Measurements from ENCODE around the gene HGD. TPM values are rescaled to one million over a fixed set of nuclear protein-coding genes. Genes with fewer than 3 reads are reported as not detected.

Gene HGD
- total RNA-seq, 4 donors from 2014 or later = 20.9 to 87.7 (median 73.2) TPM

GRCh38 chr3:120604784-120605183 lies 77.3 kb downstream of the HGD start:
- no peak overlapping the region for H3K27ac ChIP-seq
- no peaks in the 10 kb centered on the region for H3K9me3 ChIP-seq
- no peak overlapping the region for H3K4me3 ChIP-seq
- peaks cover 0 to 7% (median 0%) of the 10 kb centered on the region in 4 donors for H3K4me1 ChIP-seq
- in situ Hi-C loops (cut with MboI; ENCODE audit: low pct_ligation_motif_present in 1 of 4, low pct_unique_long_range_greater_than_20kb in 1 of 4, low sequenced_read_pairs in 3 of 4) = no loop called here
- DNase-seq = no peak
- TF ChIP-seq POLR2AphosphoS5 (IDR thresholded peaks at IDR 0.05) (no peak), POLR2A (IDR thresholded peaks at IDR 0.05) (no peak), EP300 (IDR thresholded peaks at IDR 0.05; ENCODE audit: low read depth) (no peak), CTCF (IDR thresholded peaks at IDR 0.05) (no peak)
- no peaks in the 10 kb centered on the region for H3K27me3 ChIP-seq
- intact Hi-C loops (cut with DNase I; ENCODE audit: low total_unique reads) = no loop called here
- peaks cover 0 to 17% (median 2%) of the 10 kb centered on the region in 4 donors for H3K36me3 ChIP-seq

- H3K4me1 ChIP-seq = peaks cover under 1 to 11% (median 4%) of the 10 kb centered on the region in 4 donors
- TF ChIP-seq EP300 (IDR thresholded peaks at IDR 0.05; ENCODE audit: low read depth) (no peak), POLR2A (IDR thresholded peaks at IDR 0.05) (no peak), CTCF (IDR thresholded peaks at IDR 0.05) (no peak), POLR2AphosphoS5 (IDR thresholded peaks at IDR 0.05) (no peak)
- peaks cover 0 to 17% (median 2%) of the 10 kb centered on the region in 4 donors for H3K36me3 ChIP-seq
- no peak overlapping the region for H3K27ac ChIP-seq
- no peak overlapping the region for H3K4me3 ChIP-seq
- DNase-seq = no peak
- H3K9me3 ChIP-seq = no peaks in the 10 kb centered on the region
- in situ Hi-C loops (cut with MboI; ENCODE audit: low pct_ligation_motif_present in 1 of 4, low pct_unique_long_range_greater_than_20kb in 1 of 4, low sequenced_read_pairs in 3 of 4) (no loop called here), intact Hi-C loops (cut with DNase I; ENCODE audit: low total_unique reads) (no loop called here)
- no peaks in the 10 kb centered on the region for H3K27me3 ChIP-seq
Measured at GRCh38 chr3:120604382-120604781, 77.7 kb downstream of the HGD start.

GRCh38 chr3:120602682-120603081 lies 79.4 kb downstream of the HGD start:
- Histone ChIP-seq H3K9me3 (no peaks in the 10 kb centered on the region), H3K4me1 (peaks cover 9 to 28% (median 19%) of the 10 kb centered on the region in 4 donors), H3K4me3 (no peak overlapping the region), H3K27me3 (no peaks in the 10 kb centered on the region), H3K27ac (no peak overlapping the region), H3K36me3 (peaks cover 0 to 22% (median 2%) of the 10 kb centered on the region in 4 donors)
- intact Hi-C loops (cut with DNase I; ENCODE audit: low total_unique reads) (no loop called here), in situ Hi-C loops (cut with MboI; ENCODE audit: low pct_ligation_motif_present in 1 of 4, low pct_unique_long_range_greater_than_20kb in 1 of 4, low sequenced_read_pairs in 3 of 4) (no loop called here)
- no peak for TF ChIP-seq EP300 (IDR thresholded peaks at IDR 0.05; ENCODE audit: low read depth)
- TF ChIP-seq POLR2A (IDR thresholded peaks at IDR 0.05) = no peak
- TF ChIP-seq CTCF (IDR thresholded peaks at IDR 0.05) = no peak
- no peak for TF ChIP-seq POLR2AphosphoS5 (IDR thresholded peaks at IDR 0.05)
- WGBS, 2 donors (ENCODE audit: low coverage in 1 of 2) = 79 to 83% methylated on average over 1 to 2 of the region's 2 CpGs
- DNase-seq = no peak

GRCh38 chr3:120601554-120601953 lies 80.5 kb downstream of the HGD start:
- Histone ChIP-seq H3K4me1 (peaks cover 9 to 36% (median 27%) of the 10 kb centered on the region in 4 donors), H3K27ac (no peak overlapping the region), H3K9me3 (no peaks in the 10 kb centered on the region), H3K36me3 (peaks cover 0 to 22% (median 2%) of the 10 kb centered on the region in 4 donors), H3K27me3 (no peaks in the 10 kb centered on the region), H3K4me3 (no peak overlapping the region)
- in situ Hi-C loops (cut with MboI; ENCODE audit: low pct_ligation_motif_present in 1 of 4, low pct_unique_long_range_greater_than_20kb in 1 of 4, low sequenced_read_pairs in 3 of 4) (no loop called here), intact Hi-C loops (cut with DNase I; ENCODE audit: low total_unique reads) (no loop called here)
- 39 to 68% methylated on average over 3 to 4 of the region's 4 CpGs for WGBS, 2 donors (ENCODE audit: low coverage in 1 of 2)
- TF ChIP-seq CTCF (IDR thresholded peaks at IDR 0.05) (no peak), POLR2A (IDR thresholded peaks at IDR 0.05) (no peak), POLR2AphosphoS5 (IDR thresholded peaks at IDR 0.05) (no peak), EP300 (IDR thresholded peaks at IDR 0.05; ENCODE audit: low read depth) (no peak)
- DNase-seq = no peak
